ENCODE data around the gene OSBP2.

Gene OSBP2

DNA sequence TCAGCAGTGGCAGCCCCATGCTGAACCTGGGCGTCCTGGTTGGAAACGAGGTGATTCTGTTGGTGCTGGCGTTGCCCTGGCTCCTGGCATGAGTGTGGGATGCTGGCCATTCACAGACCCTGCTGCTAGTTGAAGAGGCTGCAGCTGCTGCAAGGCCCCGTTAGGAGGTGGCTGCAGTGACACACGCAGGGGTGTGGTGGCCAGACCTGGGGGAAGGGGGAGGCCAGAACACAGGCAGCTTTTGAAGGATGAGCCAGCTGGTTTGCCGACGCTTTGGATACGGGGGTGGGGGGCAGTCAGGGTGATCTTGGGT is 196.7 kb downstream of the OSBP2 start:
- H3K4me3 ChIP-seq (replicated peaks; ENCODE audit: low read depth, low read length): no peak overlapping the region
- TF ChIP-seq, protein P1, sequence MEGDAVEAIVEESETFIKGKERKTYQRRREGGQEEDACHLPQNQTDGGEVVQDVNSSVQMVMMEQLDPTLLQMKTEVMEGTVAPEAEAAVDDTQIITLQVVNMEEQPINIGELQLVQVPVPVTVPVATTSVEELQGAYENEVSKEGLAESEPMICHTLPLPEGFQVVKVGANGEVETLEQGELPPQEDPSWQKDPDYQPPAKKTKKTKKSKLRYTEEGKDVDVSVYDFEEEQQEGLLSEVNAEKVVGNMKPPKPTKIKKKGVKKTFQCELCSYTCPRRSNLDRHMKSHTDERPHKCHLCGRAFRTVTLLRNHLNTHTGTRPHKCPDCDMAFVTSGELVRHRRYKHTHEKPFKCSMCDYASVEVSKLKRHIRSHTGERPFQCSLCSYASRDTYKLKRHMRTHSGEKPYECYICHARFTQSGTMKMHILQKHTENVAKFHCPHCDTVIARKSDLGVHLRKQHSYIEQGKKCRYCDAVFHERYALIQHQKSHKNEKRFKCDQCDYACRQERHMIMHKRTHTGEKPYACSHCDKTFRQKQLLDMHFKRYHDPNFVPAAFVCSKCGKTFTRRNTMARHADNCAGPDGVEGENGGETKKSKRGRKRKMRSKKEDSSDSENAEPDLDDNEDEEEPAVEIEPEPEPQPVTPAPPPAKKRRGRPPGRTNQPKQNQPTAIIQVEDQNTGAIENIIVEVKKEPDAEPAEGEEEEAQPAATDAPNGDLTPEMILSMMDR (IDR thresholded peaks at IDR 0.05; ENCODE audit: low read depth, low read length, missing control alignments): no peak
- DNase-seq (ENCODE audit: extremely low read depth, low read depth): no peak

DNA sequence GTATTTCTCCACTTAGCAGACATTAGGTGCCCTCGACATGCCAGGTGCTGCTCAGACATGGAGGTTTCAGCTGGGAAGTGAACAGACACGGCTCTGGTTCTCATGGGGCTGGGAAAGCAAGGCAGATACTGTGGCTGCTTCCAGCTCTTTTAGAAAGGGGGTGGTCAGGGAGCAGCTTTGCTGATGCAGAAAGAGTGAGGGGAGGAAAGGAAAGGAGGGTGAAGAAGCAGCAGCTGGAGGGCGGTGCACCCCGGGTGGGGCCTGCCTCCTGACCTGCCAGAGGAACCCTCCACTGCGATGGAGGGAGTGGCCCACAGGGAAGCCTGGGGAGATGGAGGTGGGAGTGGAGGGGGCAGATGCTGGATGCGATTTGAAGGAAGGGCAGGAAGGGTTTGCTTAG is 197.1 kb downstream of the OSBP2 start:
- no peak for DNase-seq (ENCODE audit: extremely low read depth, low read depth)
- TF ChIP-seq, protein P1 (IDR thresholded peaks at IDR 0.05; ENCODE audit: low read depth, low read length, missing control alignments): no peak
- H3K4me3 ChIP-seq (replicated peaks; ENCODE audit: low read depth, low read length): no peak overlapping the region

DNA sequence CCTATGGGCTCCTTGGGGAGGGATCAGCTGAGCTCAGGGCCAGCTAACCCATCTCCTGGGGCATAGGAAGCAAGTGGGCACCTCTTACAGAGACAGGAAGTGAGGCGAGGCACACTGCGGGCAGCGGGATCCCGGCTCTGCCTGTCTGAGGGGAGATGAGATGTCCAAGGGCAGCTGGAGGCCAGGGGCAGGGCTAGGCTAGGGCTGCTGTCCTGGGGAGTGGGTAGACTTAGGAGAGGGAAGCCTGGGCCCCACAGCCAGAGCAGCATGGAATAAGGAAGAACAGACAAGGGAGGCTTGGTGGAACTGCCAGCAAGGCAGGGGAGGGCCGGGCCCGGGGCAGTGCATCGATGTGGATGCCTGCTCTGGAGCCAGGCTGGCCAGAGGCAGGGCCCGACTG is 197.6 kb downstream of the OSBP2 start:
- TF ChIP-seq, protein P1 (IDR thresholded peaks at IDR 0.05; ENCODE audit: low read depth, low read length, missing control alignments): no peak
- H3K4me3 ChIP-seq (replicated peaks; ENCODE audit: low read depth, low read length): no peak overlapping the region
- DNase-seq (ENCODE audit: extremely low read depth, low read depth): no peak

DNA sequence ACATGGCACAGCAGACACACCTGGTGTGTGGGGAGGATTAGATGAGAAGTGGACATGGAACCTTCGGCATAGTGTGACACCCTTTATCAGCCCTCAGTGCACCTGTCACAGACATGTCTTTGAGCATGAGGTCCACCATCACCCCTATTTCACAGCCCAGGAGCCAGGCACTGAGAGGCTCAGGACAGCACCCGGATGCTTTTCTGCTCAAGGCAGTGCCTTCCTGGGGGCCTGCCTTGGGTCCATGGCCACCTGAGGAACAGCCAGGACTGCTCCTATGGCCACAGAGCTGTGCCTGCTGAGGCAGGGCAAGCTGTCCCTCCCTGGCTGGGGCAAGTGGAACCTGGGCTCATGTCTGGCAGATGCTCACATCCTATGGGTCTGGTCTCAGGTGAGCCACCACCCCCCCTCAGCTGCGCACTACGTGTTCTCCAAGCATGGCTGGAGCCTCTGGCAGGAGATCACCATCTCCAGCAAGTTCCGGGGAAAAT is 198.1 kb downstream of the OSBP2 start:
- TF ChIP-seq, protein P1 (IDR thresholded peaks at IDR 0.05; ENCODE audit: low read depth, low read length, missing control alignments): no peak
- no peak overlapping the region for H3K4me3 ChIP-seq (replicated peaks; ENCODE audit: low read depth, low read length)
- DNase-seq (ENCODE audit: extremely low read depth, low read depth): no peak

DNA sequence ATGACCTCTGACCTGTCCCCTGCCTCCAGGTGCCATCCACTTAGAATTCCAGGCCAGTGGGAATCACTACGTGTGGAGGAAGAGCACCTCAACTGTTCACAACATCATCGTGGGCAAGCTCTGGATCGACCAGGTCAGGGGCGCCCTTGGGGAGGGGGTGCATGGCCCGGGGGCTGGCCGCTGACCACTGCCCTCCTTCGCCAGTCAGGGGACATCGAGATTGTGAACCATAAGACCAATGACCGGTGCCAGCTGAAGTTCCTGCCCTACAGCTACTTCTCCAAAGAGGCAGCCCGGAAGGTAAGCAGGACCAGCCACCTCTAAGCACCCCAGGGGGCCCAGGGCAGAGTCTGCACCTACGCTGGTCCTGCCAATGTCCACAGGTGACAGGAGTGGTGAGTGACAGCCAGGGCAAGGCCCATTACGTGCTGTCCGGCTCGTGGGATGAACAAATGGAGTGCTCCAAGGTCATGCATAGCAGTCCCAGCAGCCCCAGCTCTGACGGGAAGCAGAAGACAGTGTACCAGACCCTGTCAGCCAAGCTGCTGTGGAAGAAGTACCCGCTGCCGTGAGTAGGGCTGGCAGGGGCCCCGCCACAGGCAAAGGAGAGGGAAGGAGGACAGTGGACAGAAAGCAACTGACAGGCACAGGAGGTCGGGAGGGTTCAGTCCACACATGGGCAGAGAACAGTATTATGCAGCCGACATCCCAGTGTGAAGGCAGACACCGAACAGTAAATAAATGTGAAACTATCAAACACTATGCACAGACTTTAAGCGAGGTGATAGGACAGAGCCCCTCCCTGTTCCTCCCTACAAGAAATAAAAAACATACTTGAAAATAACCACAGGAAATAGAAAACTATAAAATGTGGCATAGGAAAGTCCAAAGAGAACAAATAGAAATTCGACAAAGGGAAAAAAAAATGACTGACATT is 199.0 kb downstream of the OSBP2 start:
- H3K4me3 ChIP-seq (replicated peaks; ENCODE audit: low read depth, low read length): no peak overlapping the region
- no peak for DNase-seq (ENCODE audit: extremely low read depth, low read depth)
- TF ChIP-seq, protein P1 (IDR thresholded peaks at IDR 0.05; ENCODE audit: low read depth, low read length, missing control alignments): no peak

DNA sequence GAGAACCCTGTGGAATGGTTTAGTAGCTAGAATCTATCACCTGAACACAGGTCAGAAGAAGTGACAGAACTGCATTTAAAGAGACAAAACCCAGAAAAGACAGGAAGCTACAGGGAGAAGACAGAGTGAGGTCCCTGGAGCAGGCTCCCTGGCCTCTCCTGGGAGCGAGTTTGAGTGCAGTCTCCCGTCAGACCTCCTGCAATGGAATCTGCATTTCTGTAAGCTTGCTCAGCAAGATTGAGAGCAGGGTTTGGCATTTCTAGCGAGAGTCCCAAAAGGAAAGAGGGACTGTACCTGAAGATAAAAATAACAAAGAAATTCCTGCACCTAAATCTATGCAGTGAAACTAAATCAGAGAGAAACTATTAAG is 199.7 kb downstream of the OSBP2 start:
- no peak for DNase-seq (ENCODE audit: extremely low read depth, low read depth)

More for the DNA sequence above, 199.7 kb downstream of the OSBP2 start:
- TF ChIP-seq, protein P1 (IDR thresholded peaks at IDR 0.05; ENCODE audit: low read depth, low read length, missing control alignments): no peak
- H3K4me3 ChIP-seq (replicated peaks; ENCODE audit: low read depth, low read length): no peak overlapping the region

All from HFF-Myc (cell line).